ENCODE results near the gene LBR.
"Not testable (repeated sequence)": the region's sequence is repeated elsewhere in the genome, so short reads cannot be mapped to it uniquely, and the experiment has no call there.

LBR gene

DNA sequence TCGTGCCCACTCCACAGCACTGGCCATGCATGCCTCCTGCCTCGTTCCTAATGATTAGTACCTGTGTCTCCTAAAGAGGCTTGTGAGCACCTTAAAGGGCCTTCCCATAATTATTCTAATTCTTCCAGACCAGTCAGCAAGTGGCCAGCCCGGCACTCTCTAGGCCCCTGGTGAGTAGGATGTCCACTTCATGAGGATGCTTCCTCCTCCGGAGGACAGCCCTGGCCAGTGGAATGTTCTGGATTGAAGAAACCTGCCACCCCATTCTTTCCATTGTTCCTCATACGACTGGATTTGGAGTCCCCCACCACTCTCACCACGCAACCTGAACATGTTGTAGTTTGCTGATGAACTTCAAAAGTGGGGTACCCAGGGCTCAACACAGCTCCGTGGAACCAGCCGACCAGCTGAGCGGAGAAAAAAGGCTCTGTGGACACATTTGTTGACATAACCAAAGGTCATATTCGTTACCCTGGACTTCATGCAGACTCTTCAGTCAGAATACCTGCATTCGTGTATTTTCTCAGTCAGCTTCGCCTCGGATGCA lies 46.7 kb upstream of the LBR start:
- no peak for TF ChIP-seq FOXA1 (IDR thresholded peaks at IDR 0.05)
- TF ChIP-seq ZNF384 (IDR thresholded peaks at IDR 0.05), result no peak
- TF ChIP-seq BHLHE40 (IDR thresholded peaks at IDR 0.05; ENCODE audit: borderline replicate concordance), result no peak
- no peak for TF ChIP-seq ELF4 (IDR thresholded peaks at IDR 0.05)
- no peak for TF ChIP-seq PKNOX1 (IDR thresholded peaks at IDR 0.05)
- TF ChIP-seq FOXK2 (IDR thresholded peaks at IDR 0.05), result no peak
- TF ChIP-seq FOXM1 (IDR thresholded peaks at IDR 0.05; ENCODE audit: borderline replicate concordance), result no peak
- TF ChIP-seq SUZ12 (IDR thresholded peaks at IDR 0.05), result no peak
- TF ChIP-seq LEF1 (IDR thresholded peaks at IDR 0.05; ENCODE audit: borderline replicate concordance), result no peak
- no peak for TF ChIP-seq NFRKB (IDR thresholded peaks at IDR 0.05)
- TF ChIP-seq L3MBTL2 (conservative IDR thresholded peaks at IDR 0.05), result no peak
- TF ChIP-seq HDGF (IDR thresholded peaks at IDR 0.05; ENCODE audit: borderline replicate concordance), result no peak
- no peak for TF ChIP-seq ARNT (IDR thresholded peaks at IDR 0.05)
- TF ChIP-seq CTBP1 (IDR thresholded peaks at IDR 0.05; ENCODE audit: borderline replicate concordance), result no peak
- TF ChIP-seq TARDBP (IDR thresholded peaks at IDR 0.05), result no peak
- no peak for TF ChIP-seq SP1 (IDR thresholded peaks at IDR 0.05)
- ChIA-PET CTCF (interaction anchor here (0.5 to 2.3 kb wide), 63 partner anchors 10 to 525 kb away, joined by 3 to 25 read pairs (median 4); partner anchors contain the start of genes EPHX1, LBR, LEFTY1 and LEFTY2), POLR2A (interaction anchor here (1.5 kb wide), 1 partner anchor 303 kb away, joined by 6 read pairs; the partner anchor contains the start of gene SRP9)
- DNase-seq (ENCODE audit: extremely low spot score), result no peak

DNA sequence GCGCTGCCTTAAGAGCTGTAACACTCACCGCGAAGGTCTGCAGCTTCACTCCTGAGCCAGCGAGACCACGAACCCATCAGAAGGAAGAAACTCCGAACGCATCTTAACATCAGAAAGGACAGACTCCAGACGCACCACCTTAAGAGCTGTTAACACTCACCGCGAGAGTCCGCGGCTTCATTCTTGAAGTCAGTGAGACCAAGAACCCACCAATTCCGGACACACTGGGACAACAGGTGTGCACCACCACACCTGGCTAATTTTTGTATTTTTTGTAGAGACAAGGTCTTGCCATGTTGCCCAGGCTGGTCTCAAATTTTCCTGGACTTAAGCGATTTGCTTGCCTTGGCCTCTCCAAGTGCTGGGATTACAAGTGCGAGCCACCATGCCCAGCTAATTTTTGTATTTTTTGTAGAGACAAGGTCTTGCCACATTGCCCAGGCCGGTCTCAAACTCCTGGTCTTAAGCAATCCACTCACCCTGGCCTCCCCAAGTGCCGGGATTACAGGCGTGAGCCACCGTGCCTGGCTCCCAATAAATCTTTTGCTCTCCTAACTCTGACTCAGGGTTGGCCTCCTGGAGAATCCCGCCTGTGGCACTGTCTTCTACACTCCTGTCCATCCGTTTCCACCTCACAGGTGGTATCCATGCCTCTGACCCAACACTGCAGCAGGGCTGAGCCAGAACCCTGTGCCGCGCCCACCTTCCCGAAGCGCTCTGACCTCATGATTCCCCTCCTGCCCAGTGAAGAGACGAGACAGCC lies 46.0 kb upstream of the LBR start:
- ChIA-PET CTCF (interaction anchor here (0.6 to 2.3 kb wide), 20 partner anchors 11 to 501 kb away, joined by 3 to 25 read pairs (median 6); partner anchors contain the start of genes EPHX1 and SRP9), POLR2A (interaction anchor here (1.6 kb wide), 2 partner anchors 178 to 304 kb away, joined by 5 to 6 read pairs; partner anchors contain the start of gene SRP9)
- not testable (repeated sequence) for DNase-seq (ENCODE audit: extremely low spot score)

GRCh38 chr1:225473266-225473665 lies 45.4 kb upstream of the LBR start:
- POLR2A ChIA-PET, result interaction anchor here (1.6 kb wide), 2 partner anchors 179 to 304 kb away, joined by 5 to 6 read pairs; partner anchors contain the start of gene SRP9
- not testable (repeated sequence) for DNase-seq (ENCODE audit: extremely low spot score)
- CTCF ChIA-PET, result interaction anchor here (0.6 to 2.3 kb wide), 6 partner anchors 12 to 446 kb away, joined by 3 to 19 read pairs (median 4); no protein-coding TSS in a partner anchor

DNA sequence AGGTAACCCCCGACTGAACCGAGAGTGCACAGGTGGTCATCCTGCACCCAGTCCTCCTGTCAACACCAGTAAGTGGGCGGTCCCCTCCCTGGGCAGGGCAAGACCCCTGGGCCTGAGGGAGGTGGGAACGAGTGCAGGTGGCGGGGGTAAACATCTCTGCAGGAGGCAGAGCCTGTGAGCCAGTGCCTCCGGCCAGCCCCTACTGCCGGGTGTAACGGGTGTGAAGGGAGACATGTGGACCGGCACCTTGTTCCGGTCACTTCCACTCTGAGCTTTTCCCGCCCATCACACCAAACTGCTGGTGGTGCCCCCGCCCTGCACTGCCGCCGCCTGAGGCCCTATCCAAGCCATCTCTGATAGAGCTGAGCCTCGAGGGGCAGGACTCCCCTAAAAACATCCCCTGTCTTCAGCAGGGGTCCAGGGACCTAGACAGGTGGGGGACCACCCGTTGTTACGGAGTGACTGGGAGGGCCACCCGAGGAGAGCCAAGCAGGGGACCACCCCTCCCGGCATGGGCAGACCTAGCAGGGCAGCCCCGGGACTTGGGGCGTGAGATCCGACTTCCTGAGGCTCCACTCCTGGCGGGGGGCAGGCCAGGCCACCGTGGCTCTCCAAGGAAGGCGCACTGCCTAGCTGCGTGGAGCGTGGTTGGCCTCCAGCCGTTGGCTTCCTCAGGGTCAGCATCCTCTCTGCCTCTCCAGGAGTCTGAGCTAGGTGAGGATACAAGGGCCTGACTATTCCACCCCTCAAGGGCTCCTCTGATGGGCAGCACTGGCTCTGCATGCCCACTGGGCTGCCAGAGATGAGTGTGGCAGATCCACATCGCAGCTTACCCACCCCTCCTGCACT lies 43.8 kb upstream of the LBR start:
- ChIA-PET POLR2A (interaction anchor here (1.7 kb wide), 1 partner anchor 306 kb away, joined by 5 read pairs; the partner anchor contains the start of gene SRP9), CTCF (interaction anchor here (0.6 to 0.8 kb wide), 3 partner anchors 9 to 153 kb away, joined by 3 read pairs; no protein-coding TSS in a partner anchor)
- TF ChIP-seq CTBP1 (IDR thresholded peaks at IDR 0.05; ENCODE audit: borderline replicate concordance) (no peak), SP1 (IDR thresholded peaks at IDR 0.05) (no peak), ZNF384 (IDR thresholded peaks at IDR 0.05) (no peak), SUZ12 (IDR thresholded peaks at IDR 0.05) (no peak), BHLHE40 (IDR thresholded peaks at IDR 0.05; ENCODE audit: borderline replicate concordance) (no peak), L3MBTL2 (conservative IDR thresholded peaks at IDR 0.05) (no peak)
- DNase-seq (ENCODE audit: extremely low spot score), result no peak

DNA sequence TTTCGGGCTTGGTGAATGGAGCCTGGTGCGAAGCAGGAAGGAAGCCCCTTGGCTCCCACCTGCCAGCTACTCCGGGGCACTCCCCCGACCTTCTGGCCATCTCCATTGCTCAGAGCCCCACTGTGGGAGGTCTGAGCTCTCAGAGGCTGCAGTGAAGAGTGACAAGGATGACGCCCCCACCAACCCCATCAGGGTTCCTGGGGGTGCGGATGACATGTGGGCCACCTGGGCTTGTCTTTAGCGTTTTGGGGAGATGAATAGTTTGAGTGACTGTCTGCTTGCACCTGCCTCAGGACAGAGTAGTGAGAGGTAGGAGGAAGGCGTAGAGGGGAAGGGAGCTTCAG lies 43.2 kb upstream of the LBR start:
- TF ChIP-seq ARNT (IDR thresholded peaks at IDR 0.05), result no peak
- TF ChIP-seq BHLHE40 (IDR thresholded peaks at IDR 0.05; ENCODE audit: borderline replicate concordance), result no peak
- no peak for TF ChIP-seq TARDBP (IDR thresholded peaks at IDR 0.05)
- TF ChIP-seq CTBP1 (IDR thresholded peaks at IDR 0.05; ENCODE audit: borderline replicate concordance), result no peak
- TF ChIP-seq L3MBTL2 (conservative IDR thresholded peaks at IDR 0.05), result no peak
- no peak for TF ChIP-seq NFRKB (IDR thresholded peaks at IDR 0.05)
- TF ChIP-seq LEF1 (IDR thresholded peaks at IDR 0.05; ENCODE audit: borderline replicate concordance), result no peak
- no peak for TF ChIP-seq SUZ12 (IDR thresholded peaks at IDR 0.05)
- TF ChIP-seq SP1 (IDR thresholded peaks at IDR 0.05), result no peak
- TF ChIP-seq FOXA1 (IDR thresholded peaks at IDR 0.05), result no peak
- TF ChIP-seq FOXK2 (IDR thresholded peaks at IDR 0.05), result no peak
- no peak for TF ChIP-seq ZNF384 (IDR thresholded peaks at IDR 0.05)
- TF ChIP-seq PKNOX1 (IDR thresholded peaks at IDR 0.05), result no peak
- TF ChIP-seq ELF4 (IDR thresholded peaks at IDR 0.05), result no peak
- TF ChIP-seq HDGF (IDR thresholded peaks at IDR 0.05; ENCODE audit: borderline replicate concordance), result no peak
- ChIA-PET CTCF (interaction anchor here (0.8 kb wide), 1 partner anchor 10 kb away, joined by 3 read pairs; no protein-coding TSS in a partner anchor), POLR2A (interaction anchor here (1.7 kb wide), 1 partner anchor 307 kb away, joined by 5 read pairs; the partner anchor contains the start of gene SRP9)
- no peak for DNase-seq (ENCODE audit: extremely low spot score)

Data from HEK293T (cell line).